PC-9 (cell line): ENCODE data around the gene ABTB1.

ENCODE experiments used
- EZH2 ChIP-seq: fragments of 200-600 bp; sonication (generic); IDR thresholded peaks from 2 replicates; pipeline ENCODE4 v1.8.0; 2017; ENCODE audit warnings: antibody characterized with exemption, low read depth
- TF ChIP-seq, protein P1 (sequence below): fragments of 200-600 bp; sonication (generic); conservative IDR thresholded peaks from 2 replicates; pipeline ENCODE4 v1.6.1; 2017; ENCODE audit warnings: mixed run types, antibody characterized with exemption, mild to moderate bottlenecking, moderate library complexity

- TF ChIP-seq, protein P1, sequence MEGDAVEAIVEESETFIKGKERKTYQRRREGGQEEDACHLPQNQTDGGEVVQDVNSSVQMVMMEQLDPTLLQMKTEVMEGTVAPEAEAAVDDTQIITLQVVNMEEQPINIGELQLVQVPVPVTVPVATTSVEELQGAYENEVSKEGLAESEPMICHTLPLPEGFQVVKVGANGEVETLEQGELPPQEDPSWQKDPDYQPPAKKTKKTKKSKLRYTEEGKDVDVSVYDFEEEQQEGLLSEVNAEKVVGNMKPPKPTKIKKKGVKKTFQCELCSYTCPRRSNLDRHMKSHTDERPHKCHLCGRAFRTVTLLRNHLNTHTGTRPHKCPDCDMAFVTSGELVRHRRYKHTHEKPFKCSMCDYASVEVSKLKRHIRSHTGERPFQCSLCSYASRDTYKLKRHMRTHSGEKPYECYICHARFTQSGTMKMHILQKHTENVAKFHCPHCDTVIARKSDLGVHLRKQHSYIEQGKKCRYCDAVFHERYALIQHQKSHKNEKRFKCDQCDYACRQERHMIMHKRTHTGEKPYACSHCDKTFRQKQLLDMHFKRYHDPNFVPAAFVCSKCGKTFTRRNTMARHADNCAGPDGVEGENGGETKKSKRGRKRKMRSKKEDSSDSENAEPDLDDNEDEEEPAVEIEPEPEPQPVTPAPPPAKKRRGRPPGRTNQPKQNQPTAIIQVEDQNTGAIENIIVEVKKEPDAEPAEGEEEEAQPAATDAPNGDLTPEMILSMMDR = no peak
- no peak for TF ChIP-seq EZH2
Observed at GRCh38 chr3:127687228-127687737, 14.5 kb downstream of the ABTB1 start.
